ENCODE measurements around the gene FXYD6.

Gene FXYD6

GRCh38 chr11:117908109-117908895 is 31.8 kb upstream of the FXYD6 start:
- H3K36me3 Mint-ChIP-seq (ENCODE audit: insufficient read depth) = no peaks in the 10 kb centered on the region
- DNase-seq (ENCODE audit: low spot score in 2 of 2) (no peak), ATAC-seq (replicated peaks; ENCODE audit: extremely low read depth, poor library complexity, severe bottlenecking) (no peak)
- no peak overlapping the region for H3K27ac Mint-ChIP-seq (ENCODE audit: low read depth)
- peaks cover 17% of the 10 kb centered on the region for H3K4me1 Mint-ChIP-seq
- no peaks in the 10 kb centered on the region for H3K27me3 Mint-ChIP-seq
- H3K9me3 Mint-ChIP-seq = no peaks in the 10 kb centered on the region
- H3K4me3 Mint-ChIP-seq = no peak overlapping the region

- DNase-seq (ENCODE audit: low spot score in 2 of 2) (peak; percentile 33 to 53), ATAC-seq (replicated peaks; ENCODE audit: extremely low read depth, poor library complexity, severe bottlenecking) (peak; percentile 96)
- H3K27ac Mint-ChIP-seq (ENCODE audit: low read depth) = no peak overlapping the region
- no peaks in the 10 kb centered on the region for H3K27me3 Mint-ChIP-seq
- H3K4me3 Mint-ChIP-seq = no peak overlapping the region
- no peaks in the 10 kb centered on the region for H3K36me3 Mint-ChIP-seq (ENCODE audit: insufficient read depth)
- no peaks in the 10 kb centered on the region for H3K9me3 Mint-ChIP-seq
- H3K4me1 Mint-ChIP-seq = peaks cover 13% of the 10 kb centered on the region
Measured at GRCh38 chr11:117907276-117908108, 31.0 kb upstream of the FXYD6 start.

GRCh38 chr11:117906710-117907109 is 30.3 kb upstream of the FXYD6 start:
- no peak for ATAC-seq (replicated peaks; ENCODE audit: extremely low read depth, poor library complexity, severe bottlenecking)
- H3K27me3 Mint-ChIP-seq = no peaks in the 10 kb centered on the region
- H3K9me3 Mint-ChIP-seq = no peaks in the 10 kb centered on the region
- no peak overlapping the region for H3K27ac Mint-ChIP-seq (ENCODE audit: low read depth)
- H3K36me3 Mint-ChIP-seq (ENCODE audit: insufficient read depth) = no peaks in the 10 kb centered on the region
- H3K4me1 Mint-ChIP-seq = peaks cover 12% of the 10 kb centered on the region
- no peak for DNase-seq (ENCODE audit: low spot score in 2 of 2)
- H3K4me3 Mint-ChIP-seq = no peak overlapping the region

- Mint-ChIP-seq H3K4me3 (no peak overlapping the region), H3K27ac (ENCODE audit: low read depth) (no peak overlapping the region), H3K9me3 (no peaks in the 10 kb centered on the region), H3K4me1 (peaks cover 12% of the 10 kb centered on the region), H3K36me3 (ENCODE audit: insufficient read depth) (no peaks in the 10 kb centered on the region), H3K27me3 (no peaks in the 10 kb centered on the region)
- no peak for ATAC-seq (replicated peaks; ENCODE audit: extremely low read depth, poor library complexity, severe bottlenecking)
- DNase-seq (ENCODE audit: low spot score in 2 of 2) = no peak
Measured at GRCh38 chr11:117906126-117906525, 29.7 kb upstream of the FXYD6 start.

- Mint-ChIP-seq H3K4me1 (peaks cover 12% of the 10 kb centered on the region), H3K4me3 (no peak overlapping the region), H3K27me3 (no peaks in the 10 kb centered on the region), H3K36me3 (ENCODE audit: insufficient read depth) (no peaks in the 10 kb centered on the region), H3K27ac (ENCODE audit: low read depth) (no peak overlapping the region), H3K9me3 (no peaks in the 10 kb centered on the region)
- ATAC-seq (replicated peaks; ENCODE audit: extremely low read depth, poor library complexity, severe bottlenecking) (no peak), DNase-seq (ENCODE audit: low spot score in 2 of 2) (no peak)
Measured at GRCh38 chr11:117905524-117905923, 29.1 kb upstream of the FXYD6 start.

- no peaks in the 10 kb centered on the region for H3K27me3 Mint-ChIP-seq
- H3K27ac Mint-ChIP-seq (ENCODE audit: low read depth) = no peak overlapping the region
- H3K36me3 Mint-ChIP-seq (ENCODE audit: insufficient read depth) = no peaks in the 10 kb centered on the region
- no peaks in the 10 kb centered on the region for H3K9me3 Mint-ChIP-seq
- H3K4me3 Mint-ChIP-seq = no peak overlapping the region
- no peak for DNase-seq (ENCODE audit: low spot score in 2 of 2)
- ATAC-seq (replicated peaks; ENCODE audit: extremely low read depth, poor library complexity, severe bottlenecking) = no peak
- H3K4me1 Mint-ChIP-seq = peaks cover 12% of the 10 kb centered on the region
Measured at GRCh38 chr11:117903505-117904382, 27.3 kb upstream of the FXYD6 start.

- Mint-ChIP-seq H3K36me3 (ENCODE audit: insufficient read depth) (no peaks in the 10 kb centered on the region), H3K4me3 (no peak overlapping the region), H3K9me3 (no peaks in the 10 kb centered on the region), H3K4me1 (peaks cover under 1% of the 10 kb centered on the region), H3K27ac (ENCODE audit: low read depth) (no peak overlapping the region), H3K27me3 (no peaks in the 10 kb centered on the region)
- DNase-seq (ENCODE audit: low spot score in 2 of 2) = no peak
- no peak for ATAC-seq (replicated peaks; ENCODE audit: extremely low read depth, poor library complexity, severe bottlenecking)
Measured at GRCh38 chr11:117902001-117902845, 25.8 kb upstream of the FXYD6 start.

- H3K27ac Mint-ChIP-seq (ENCODE audit: low read depth) = no peak overlapping the region
Measured at GRCh38 chr11:117901601-117902000, 25.1 kb upstream of the FXYD6 start.

GRCh38 chr11:117900720-117901440 is 24.4 kb upstream of the FXYD6 start:
- H3K9me3 Mint-ChIP-seq = no peaks in the 10 kb centered on the region
- ATAC-seq (replicated peaks; ENCODE audit: extremely low read depth, poor library complexity, severe bottlenecking) (no peak), DNase-seq (ENCODE audit: low spot score in 2 of 2) (no peak)
- H3K36me3 Mint-ChIP-seq (ENCODE audit: insufficient read depth) = no peaks in the 10 kb centered on the region
- H3K4me1 Mint-ChIP-seq = no peaks in the 10 kb centered on the region
- H3K27ac Mint-ChIP-seq (ENCODE audit: low read depth) = no peak overlapping the region
- H3K27me3 Mint-ChIP-seq = peaks cover 13% of the 10 kb centered on the region
- no peak overlapping the region for H3K4me3 Mint-ChIP-seq

More at GRCh38 chr11:117901601-117902000, 25.1 kb upstream of the FXYD6 start:
- Mint-ChIP-seq H3K4me1 (no peaks in the 10 kb centered on the region), H3K4me3 (no peak overlapping the region), H3K36me3 (ENCODE audit: insufficient read depth) (no peaks in the 10 kb centered on the region), H3K27me3 (peaks cover 6% of the 10 kb centered on the region), H3K9me3 (no peaks in the 10 kb centered on the region)
- no peak for DNase-seq (ENCODE audit: low spot score in 2 of 2)
- no peak for ATAC-seq (replicated peaks; ENCODE audit: extremely low read depth, poor library complexity, severe bottlenecking)

GRCh38 chr11:117900121-117900648 is 23.7 kb upstream of the FXYD6 start:
- H3K9me3 Mint-ChIP-seq = no peaks in the 10 kb centered on the region
- ATAC-seq (replicated peaks; ENCODE audit: extremely low read depth, poor library complexity, severe bottlenecking) (peak; percentile 40), DNase-seq (ENCODE audit: low spot score in 2 of 2) (no peak)
- H3K4me1 Mint-ChIP-seq = no peaks in the 10 kb centered on the region
- H3K4me3 Mint-ChIP-seq = no peak overlapping the region
- H3K27ac Mint-ChIP-seq (ENCODE audit: low read depth) = no peak overlapping the region
- H3K27me3 Mint-ChIP-seq = peaks cover 18% of the 10 kb centered on the region
- H3K36me3 Mint-ChIP-seq (ENCODE audit: insufficient read depth) = no peaks in the 10 kb centered on the region

GRCh38 chr11:117898059-117898458 is 21.6 kb upstream of the FXYD6 start:
- Mint-ChIP-seq H3K4me1 (no peaks in the 10 kb centered on the region), H3K27ac (ENCODE audit: low read depth) (no peak overlapping the region), H3K27me3 (peaks cover 32% of the 10 kb centered on the region), H3K4me3 (no peak overlapping the region), H3K36me3 (ENCODE audit: insufficient read depth) (no peaks in the 10 kb centered on the region), H3K9me3 (no peaks in the 10 kb centered on the region)
- DNase-seq (ENCODE audit: low spot score in 2 of 2) = no peak
- ATAC-seq (replicated peaks; ENCODE audit: extremely low read depth, poor library complexity, severe bottlenecking) = no peak
